Fibroblast of lung (primary cell): Measurements from ENCODE around the gene HTRA3. TPM values are rescaled to one million over a fixed set of nuclear protein-coding genes. Genes with fewer than 3 reads are reported as not detected.

Source experiments
- DNase-seq, 2 donors: peaks; one replicate each; pipeline versions ENCODE4 v3.0.0 to v3.0.0-alpha.2; 2010; ENCODE audit warnings: low read depth in 2 of 2
- H2AFZ ChIP-seq: 2 replicates; pipeline ENCODE4 v1.5.1; 2012; ENCODE audit warnings: low read length, control low read depth, inconsistent platforms
- H3K27ac ChIP-seq: 2 replicates; pipeline ENCODE4 v1.5.1; 2011; ENCODE audit warnings: low read length, control low read depth; ENCODE audit not compliant: insufficient read depth
- H3K27me3 ChIP-seq: 2 replicates; pipeline ENCODE4 v1.5.1; 2011; ENCODE audit warnings: mild to moderate bottlenecking, low read length; ENCODE audit not compliant: control insufficient read depth, insufficient read depth
- H3K36me3 ChIP-seq: 2 replicates; pipeline ENCODE4 v1.5.1; 2011; ENCODE audit warnings: low read length; ENCODE audit not compliant: control insufficient read depth, insufficient read depth
- H3K4me1 ChIP-seq: 2 replicates; pipeline ENCODE4 v1.5.1; 2011; ENCODE audit warnings: low read length; ENCODE audit not compliant: control insufficient read depth, insufficient read depth; ENCODE audit errors: extremely low read depth
- H3K4me2 ChIP-seq: 2 replicates; pipeline ENCODE4 v1.5.1; 2011; ENCODE audit warnings: low read length, control low read depth; ENCODE audit not compliant: insufficient read depth; ENCODE audit errors: extremely low read depth
- H3K4me3 ChIP-seq, 4 experiments: fragments of 200-600 bp in 1 of 4; sonication (generic) in 1 of 4; replicated peaks in 1 of 4; 2 replicates each; pipeline ENCODE4 v1.5.1; 2011 to 2016; ENCODE audit warnings: low read length in 4 of 4, low read depth in 3 of 4, mild to moderate bottlenecking in 3 of 4, control low read depth in 2 of 4, inconsistent platforms in 1 of 4, mixed read lengths in 1 of 4; ENCODE audit not compliant: insufficient read depth in 1 of 4; ENCODE audit errors: control extremely low read depth in 1 of 4
- H3K79me2 ChIP-seq: 2 replicates; pipeline ENCODE4 v1.5.1; 2012; ENCODE audit warnings: mild to moderate bottlenecking, low read length, inconsistent platforms; ENCODE audit not compliant: control insufficient read depth, insufficient read depth
- H3K9ac ChIP-seq: 2 replicates; pipeline ENCODE4 v1.5.1; 2011; ENCODE audit warnings: mild to moderate bottlenecking, low read length, control low read depth; ENCODE audit not compliant: insufficient read depth
- H3K9me3 ChIP-seq: 2 replicates; pipeline ENCODE4 v1.5.1; 2012; ENCODE audit warnings: low read depth, low read length; ENCODE audit not compliant: control insufficient read depth, insufficient read depth
- H4K20me1 ChIP-seq: 2 replicates; pipeline ENCODE4 v1.5.1; 2011; ENCODE audit warnings: low read length; ENCODE audit not compliant: control insufficient read depth, insufficient read depth; ENCODE audit errors: extremely low read depth
- EZH2 ChIP-seq: IDR thresholded peaks from 2 replicates; pipeline ENCODE4 v1.5.1; 2012; ENCODE audit warnings: low read length, control low read depth, mild to moderate bottlenecking; ENCODE audit errors: missing control alignments
- polyA plus RNA-seq, 2 donors: library from polyadenylated mRNA; depleted of rRNA in 1 of 2; stranded (reverse) in 1 of 2; unstranded in 1 of 2; fragments of >200 nt; gene quantifications; 2 replicates each; pipeline ENCODE4 v1.2.1, GENCODE V29; 2011 to 2012; ENCODE audit warnings: missing spikeins in 1 of 2
- total RNA-seq: library from RNA; depleted of rRNA; stranded (reverse); fragments of >200 nt; gene quantifications from 2 replicates; pipeline ENCODE4 v1.2.1, GENCODE V29; 2014
- TF ChIP-seq, protein P1 (sequence below), 2 donors: IDR thresholded peaks in 1 of 2; conservative IDR thresholded peaks in 1 of 2; 1 replicate in 1 of 2; 2 replicates in 1 of 2; pipeline ENCODE4 v1.5.1; 2011 to 2012; ENCODE audit warnings: low read length in 2 of 2, control low read depth in 1 of 2, inconsistent platforms in 1 of 2, low read depth in 1 of 2, mild to moderate bottlenecking in 1 of 2

HTRA3 gene
- total and polyA plus RNA-seq, 2 donors (not counting 1 experiment from before 2014, with no cell fraction given) = 2.8 to 3.5 TPM

DNA sequence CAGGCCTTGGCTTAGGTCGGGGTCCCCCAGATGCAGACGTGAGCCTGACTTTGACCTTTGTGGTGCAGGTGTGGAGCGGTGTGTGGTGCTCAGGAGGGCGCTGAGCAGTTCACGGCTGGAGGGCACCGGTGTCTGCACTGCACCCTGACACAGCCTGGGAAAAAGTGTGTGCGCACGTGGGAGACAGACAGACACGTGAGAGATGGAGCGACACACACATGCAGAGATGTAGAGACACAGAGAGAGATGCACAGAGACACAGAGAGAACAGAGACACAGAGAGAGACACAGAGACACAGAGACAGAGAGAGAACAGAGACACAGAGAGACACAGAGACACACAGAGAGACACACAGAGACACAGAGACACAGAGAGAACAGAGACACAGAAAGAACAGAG, 6.2 kb upstream of the HTRA3 start:
- Histone ChIP-seq H3K79me2 (no peaks in the 10 kb centered on the region), H3K4me3 (no peak overlapping the region), H2AFZ (no peak overlapping the region), H3K27ac (no peak overlapping the region), H3K27me3 (peaks cover 2% of the 10 kb centered on the region), H4K20me1 (no peaks in the 10 kb centered on the region), H3K4me2 (no peak overlapping the region), H3K4me1 (peaks cover 4% of the 10 kb centered on the region), H3K36me3 (no peaks in the 10 kb centered on the region), H3K9me3 (no peaks in the 10 kb centered on the region), H3K9ac (no peak overlapping the region)
- no peak for DNase-seq
- TF ChIP-seq, protein P1, sequence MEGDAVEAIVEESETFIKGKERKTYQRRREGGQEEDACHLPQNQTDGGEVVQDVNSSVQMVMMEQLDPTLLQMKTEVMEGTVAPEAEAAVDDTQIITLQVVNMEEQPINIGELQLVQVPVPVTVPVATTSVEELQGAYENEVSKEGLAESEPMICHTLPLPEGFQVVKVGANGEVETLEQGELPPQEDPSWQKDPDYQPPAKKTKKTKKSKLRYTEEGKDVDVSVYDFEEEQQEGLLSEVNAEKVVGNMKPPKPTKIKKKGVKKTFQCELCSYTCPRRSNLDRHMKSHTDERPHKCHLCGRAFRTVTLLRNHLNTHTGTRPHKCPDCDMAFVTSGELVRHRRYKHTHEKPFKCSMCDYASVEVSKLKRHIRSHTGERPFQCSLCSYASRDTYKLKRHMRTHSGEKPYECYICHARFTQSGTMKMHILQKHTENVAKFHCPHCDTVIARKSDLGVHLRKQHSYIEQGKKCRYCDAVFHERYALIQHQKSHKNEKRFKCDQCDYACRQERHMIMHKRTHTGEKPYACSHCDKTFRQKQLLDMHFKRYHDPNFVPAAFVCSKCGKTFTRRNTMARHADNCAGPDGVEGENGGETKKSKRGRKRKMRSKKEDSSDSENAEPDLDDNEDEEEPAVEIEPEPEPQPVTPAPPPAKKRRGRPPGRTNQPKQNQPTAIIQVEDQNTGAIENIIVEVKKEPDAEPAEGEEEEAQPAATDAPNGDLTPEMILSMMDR (conservative IDR thresholded peaks at IDR 0.05 in 1 of 2, IDR thresholded peaks at IDR 0.05 in 1 of 2; ENCODE audit: low read depth in 1 of 2, low read length in 2 of 2) = no peak
- TF ChIP-seq EZH2 = no peak

GRCh38 chr4:8264106-8264505, 5.4 kb upstream of the HTRA3 start:
- no peak overlapping the region for H3K9ac ChIP-seq
- no peak overlapping the region for H3K4me2 ChIP-seq
- no peaks in the 10 kb centered on the region for H4K20me1 ChIP-seq
- H3K27ac ChIP-seq = no peak overlapping the region
- peaks cover 4% of the 10 kb centered on the region for H3K4me1 ChIP-seq
- H3K9me3 ChIP-seq = no peaks in the 10 kb centered on the region
- no peaks in the 10 kb centered on the region for H3K36me3 ChIP-seq
- H3K79me2 ChIP-seq = no peaks in the 10 kb centered on the region
- no peak overlapping the region for H2AFZ ChIP-seq
- no peak overlapping the region for H3K4me3 ChIP-seq
- TF ChIP-seq EZH2 = no peak
- TF ChIP-seq, protein P1 (conservative IDR thresholded peaks at IDR 0.05 in 1 of 2, IDR thresholded peaks at IDR 0.05 in 1 of 2; ENCODE audit: low read depth in 1 of 2, low read length in 2 of 2) = no peak
- DNase-seq = no peak
- no peaks in the 10 kb centered on the region for H3K27me3 ChIP-seq

- no peak overlapping the region for H3K27ac ChIP-seq
- TF ChIP-seq, protein P1 (conservative IDR thresholded peaks at IDR 0.05 in 1 of 2, IDR thresholded peaks at IDR 0.05 in 1 of 2; ENCODE audit: low read depth in 1 of 2, low read length in 2 of 2) = no peak
- no peak for TF ChIP-seq EZH2
- peaks cover 3% of the 10 kb centered on the region for H3K27me3 ChIP-seq
Observed at GRCh38 chr4:8265171-8265929, 4.2 kb upstream of the HTRA3 start.

More at GRCh38 chr4:8265171-8265929, 4.2 kb upstream of the HTRA3 start:
- DNase-seq = no peak
- H2AFZ ChIP-seq = no peak overlapping the region
- peaks cover 4% of the 10 kb centered on the region for H3K4me1 ChIP-seq
- no peaks in the 10 kb centered on the region for H3K9me3 ChIP-seq
- H3K36me3 ChIP-seq = no peaks in the 10 kb centered on the region
- no peaks in the 10 kb centered on the region for H4K20me1 ChIP-seq
- H3K4me2 ChIP-seq = no peak overlapping the region
- H3K9ac ChIP-seq = no peak overlapping the region
- no peaks in the 10 kb centered on the region for H3K79me2 ChIP-seq
- H3K4me3 ChIP-seq = no peak overlapping the region
